ACC112 (cell line): ENCODE measurements around the gene YTHDF1.

ENCODE experiments used
- H2AFZ ChIP-seq: fragments of 200-600 bp; sonication (generic); one replicate; pipeline ENCODE4 v1.6.0; 2017; ENCODE audit warnings: antibody characterized with exemption, low read length; ENCODE audit not compliant: unreplicated experiment
- H3K27ac ChIP-seq: fragments of 200-600 bp; sonication (generic); 2 replicates; pipeline ENCODE4 v1.5.1; 2014; ENCODE audit warnings: low read depth, mild to moderate bottlenecking, antibody characterized with exemption, low read length, moderate library complexity
- H3K27me3 ChIP-seq: fragments of 200-600 bp; sonication (generic); 2 replicates; pipeline ENCODE4 v1.6.1; 2014; ENCODE audit warnings: mild to moderate bottlenecking, antibody characterized with exemption, low read length, moderate library complexity, mixed read lengths; ENCODE audit not compliant: insufficient read depth
- H3K36me3 ChIP-seq: fragments of 200-600 bp; sonication (generic); 2 replicates; pipeline ENCODE4 v1.6.1; 2016; ENCODE audit warnings: mild to moderate bottlenecking, antibody characterized with exemption, low read length, moderate library complexity, mixed read lengths; ENCODE audit not compliant: insufficient read depth
- H3K4me1 ChIP-seq: fragments of 200-600 bp; sonication (generic); one replicate; pipeline ENCODE4 v1.6.1; 2016; ENCODE audit warnings: low read length, mixed read lengths; ENCODE audit not compliant: insufficient read depth, unreplicated experiment, control insufficient read depth
- H3K4me3 ChIP-seq: fragments of 200-600 bp; sonication (generic); 2 replicates; pipeline ENCODE4 v1.5.1; 2014; ENCODE audit warnings: mild to moderate bottlenecking, low read depth, low read length
- H3K79me2 ChIP-seq: fragments of 200-600 bp; sonication (generic); one replicate; pipeline ENCODE4 v1.6.0; 2016; ENCODE audit warnings: low read length; ENCODE audit not compliant: control insufficient read depth, unreplicated experiment, insufficient read depth

YTHDF1 gene

DNA sequence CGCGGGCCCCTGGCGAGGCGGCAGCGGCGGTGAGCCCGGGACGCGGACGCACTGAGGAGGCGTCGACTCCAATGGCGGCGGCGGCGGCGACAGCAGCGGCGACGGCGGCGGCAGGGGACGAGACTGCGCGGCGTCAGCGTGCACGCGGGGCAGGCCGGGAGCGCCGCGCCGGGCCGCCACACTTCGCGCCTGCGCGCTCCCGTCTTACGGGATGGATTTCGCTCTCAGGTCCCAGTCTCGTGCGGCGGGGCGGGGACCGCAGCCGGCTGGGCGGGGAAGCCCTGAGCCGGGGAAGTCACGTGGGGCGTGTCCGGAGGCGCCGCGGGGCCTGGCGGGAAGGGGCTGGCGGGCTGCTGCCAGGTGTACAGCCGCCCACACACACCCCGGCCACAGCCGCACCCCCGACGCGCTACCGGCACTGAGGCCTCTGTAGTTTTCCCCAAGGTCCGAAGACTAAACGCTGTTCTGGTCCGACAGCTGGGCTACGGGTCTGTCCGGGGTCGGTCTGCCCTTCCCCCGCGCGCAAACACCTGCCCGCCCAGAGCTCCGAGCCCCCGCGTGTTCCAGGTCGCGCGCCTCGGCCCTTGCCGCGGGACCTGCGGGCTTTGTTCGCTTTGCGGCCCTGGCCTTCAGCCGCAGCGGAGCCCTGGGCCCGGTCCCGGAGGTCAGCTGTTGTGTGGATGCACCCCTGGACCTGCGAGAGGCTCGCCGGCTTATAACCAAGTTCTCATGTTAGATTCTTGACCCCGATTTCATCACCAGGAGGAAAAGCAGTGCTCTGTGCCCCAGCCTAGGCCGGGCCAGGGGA, at the start of gene YTHDF1:
TSS of gene YTHDF1 (minus strand) at position 91 of the 808 bp plus-strand sequence. CDS start 239 bp downstream, outside the sequence.
- Histone ChIP-seq H3K4me1 (peaks cover 22% of the 10 kb centered on the region), H3K27me3 (no peaks in the 10 kb centered on the region), H3K4me3 (peak within 1 kb of the TSS; percentile 84), H3K79me2 (peaks cover 46% of the 10 kb centered on the region), H2AFZ (peak within 1 kb of the TSS; percentile 76), H3K36me3 (peaks cover 11% of the 10 kb centered on the region), H3K27ac (peak within 1 kb of the TSS; percentile 13; the same call in 1 of the 2 replicates)

- no peaks in the 10 kb centered on the region for H3K79me2 ChIP-seq
- no peak overlapping the region for H2AFZ ChIP-seq
- H3K27me3 ChIP-seq: peaks cover 18% of the 10 kb centered on the region
- no peak overlapping the region for H3K27ac ChIP-seq
- no peaks in the 10 kb centered on the region for H3K36me3 ChIP-seq
- no peak overlapping the region for H3K4me3 ChIP-seq
- H3K4me1 ChIP-seq: no peaks in the 10 kb centered on the region
Measured at GRCh38 chr20:63264519-63264918, 48.6 kb upstream of the YTHDF1 start.

DNA sequence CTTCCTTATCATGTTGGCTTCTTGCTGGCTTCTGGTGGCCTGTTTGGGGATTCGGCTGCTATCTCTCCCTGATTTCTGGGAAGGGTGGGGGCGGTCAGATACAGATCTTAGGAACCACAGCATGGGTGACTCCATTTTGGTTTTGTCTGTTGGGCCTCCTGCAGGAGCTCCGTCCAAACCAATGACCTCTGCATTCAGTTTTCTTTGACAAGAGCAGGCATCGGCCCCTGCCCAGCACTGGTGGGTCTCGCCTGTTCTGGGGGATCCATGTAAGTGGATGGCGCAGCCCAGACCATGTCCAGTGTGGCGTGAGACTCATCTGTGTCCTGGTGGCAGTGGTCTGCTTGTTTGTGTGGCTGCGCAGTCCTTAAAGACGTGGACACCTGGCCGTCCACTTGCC, 48.1 kb upstream of the YTHDF1 start:
- H3K4me3 ChIP-seq: no peak overlapping the region
- H3K4me1 ChIP-seq: no peaks in the 10 kb centered on the region
- no peaks in the 10 kb centered on the region for H3K36me3 ChIP-seq
- H2AFZ ChIP-seq: no peak overlapping the region
- peaks cover 18% of the 10 kb centered on the region for H3K27me3 ChIP-seq
- no peak overlapping the region for H3K27ac ChIP-seq
- H3K79me2 ChIP-seq: no peaks in the 10 kb centered on the region

DNA sequence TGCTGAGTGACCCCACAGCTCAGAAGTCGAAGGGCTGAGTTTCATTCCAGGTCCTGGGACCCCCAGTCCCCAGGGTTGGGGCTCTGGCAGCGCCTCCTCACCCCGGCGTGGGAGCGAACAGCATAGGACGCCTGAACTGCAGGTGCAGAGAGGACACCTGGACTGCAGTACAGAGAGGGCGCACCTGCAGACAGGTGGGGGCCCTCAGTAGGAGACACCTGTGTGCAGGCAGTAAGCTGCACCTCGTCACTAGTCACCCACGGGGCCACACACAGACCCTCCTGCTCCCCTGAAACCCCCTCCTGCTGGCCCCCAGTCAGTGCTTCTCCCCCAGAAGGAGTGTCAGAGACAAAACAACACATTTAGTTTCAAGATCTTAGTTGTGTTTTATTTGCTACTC, 46.9 kb upstream of the YTHDF1 start:
- Histone ChIP-seq H2AFZ (no peak overlapping the region), H3K4me1 (no peaks in the 10 kb centered on the region), H3K27me3 (peaks cover 18% of the 10 kb centered on the region), H3K4me3 (no peak overlapping the region), H3K27ac (no peak overlapping the region), H3K79me2 (no peaks in the 10 kb centered on the region), H3K36me3 (no peaks in the 10 kb centered on the region)

GRCh38 chr20:63261795-63262528, 46.0 kb upstream of the YTHDF1 start:
- Histone ChIP-seq H3K79me2 (no peaks in the 10 kb centered on the region), H3K27me3 (peaks cover 18% of the 10 kb centered on the region), H2AFZ (no peak overlapping the region), H3K4me1 (no peaks in the 10 kb centered on the region), H3K27ac (no peak overlapping the region), H3K4me3 (no peak overlapping the region), H3K36me3 (no peaks in the 10 kb centered on the region)

DNA sequence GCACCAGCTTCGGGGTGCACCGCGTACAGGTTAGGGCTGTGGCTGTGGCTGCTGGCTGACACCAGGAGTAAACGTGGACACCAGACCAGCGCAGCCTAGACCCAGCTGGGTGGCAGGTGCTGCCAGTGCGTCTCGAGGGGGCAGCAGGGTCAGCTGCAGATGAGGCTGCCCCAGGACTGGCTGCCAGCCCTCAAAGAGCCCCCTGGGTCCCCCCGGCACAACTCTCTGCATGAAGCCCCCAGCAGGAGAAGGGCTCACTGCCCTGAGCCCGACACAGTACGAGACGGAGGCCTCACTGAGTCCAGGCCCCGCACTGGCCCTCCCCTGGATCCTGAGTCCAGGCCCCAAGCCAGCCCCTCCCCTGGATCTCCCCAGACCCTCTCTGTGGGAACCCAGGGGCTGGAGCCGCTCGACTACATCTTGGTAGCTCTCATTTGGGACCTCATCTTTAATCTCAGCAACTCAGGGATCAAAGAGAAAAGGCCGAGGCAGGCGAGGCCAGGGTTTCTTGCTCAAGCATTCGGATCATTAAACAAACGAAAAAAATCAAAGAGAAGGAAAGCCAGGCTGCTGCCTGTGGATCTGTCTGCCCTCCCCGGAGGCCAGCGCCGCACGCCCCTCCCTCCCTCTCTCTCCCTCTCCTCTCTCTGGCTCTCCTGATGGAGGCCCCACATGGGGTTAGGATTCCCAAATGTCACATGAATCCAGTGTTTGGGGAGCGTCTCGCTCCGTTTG, 45.3 kb upstream of the YTHDF1 start:
- H3K4me3 ChIP-seq: no peak overlapping the region

DNA sequence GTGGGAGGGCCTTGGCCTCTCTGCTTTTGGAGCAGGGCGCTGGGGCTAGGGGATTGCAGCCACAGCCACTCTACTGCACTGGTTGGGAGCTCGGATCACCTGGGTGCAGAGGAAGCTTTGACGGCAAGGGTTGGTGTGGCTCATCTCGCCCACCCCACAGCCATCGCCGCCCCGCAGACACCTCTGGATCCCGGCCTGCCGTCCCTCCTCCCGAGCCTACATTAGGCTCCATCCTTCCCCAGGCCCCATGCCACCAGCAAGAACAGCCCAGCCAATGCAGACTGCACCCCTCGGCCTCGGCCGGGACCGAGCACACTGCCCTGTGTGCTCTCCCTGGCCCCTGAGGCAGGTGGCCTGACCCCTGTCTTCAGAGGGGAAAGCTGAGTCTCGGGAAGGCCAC, 44.6 kb upstream of the YTHDF1 start:
- no peaks in the 10 kb centered on the region for H3K36me3 ChIP-seq
- no peak overlapping the region for H3K27ac ChIP-seq
- H2AFZ ChIP-seq: no peak overlapping the region
- peaks cover 20% of the 10 kb centered on the region for H3K27me3 ChIP-seq
- H3K4me3 ChIP-seq: no peak overlapping the region
- H3K79me2 ChIP-seq: no peaks in the 10 kb centered on the region
- H3K4me1 ChIP-seq: no peaks in the 10 kb centered on the region

More for the DNA sequence above, 45.3 kb upstream of the YTHDF1 start:
- no peaks in the 10 kb centered on the region for H3K79me2 ChIP-seq
- peaks cover 20% of the 10 kb centered on the region for H3K27me3 ChIP-seq
- H3K4me1 ChIP-seq: no peaks in the 10 kb centered on the region
- H2AFZ ChIP-seq: no peak overlapping the region
- no peaks in the 10 kb centered on the region for H3K36me3 ChIP-seq
- no peak overlapping the region for H3K27ac ChIP-seq

DNA sequence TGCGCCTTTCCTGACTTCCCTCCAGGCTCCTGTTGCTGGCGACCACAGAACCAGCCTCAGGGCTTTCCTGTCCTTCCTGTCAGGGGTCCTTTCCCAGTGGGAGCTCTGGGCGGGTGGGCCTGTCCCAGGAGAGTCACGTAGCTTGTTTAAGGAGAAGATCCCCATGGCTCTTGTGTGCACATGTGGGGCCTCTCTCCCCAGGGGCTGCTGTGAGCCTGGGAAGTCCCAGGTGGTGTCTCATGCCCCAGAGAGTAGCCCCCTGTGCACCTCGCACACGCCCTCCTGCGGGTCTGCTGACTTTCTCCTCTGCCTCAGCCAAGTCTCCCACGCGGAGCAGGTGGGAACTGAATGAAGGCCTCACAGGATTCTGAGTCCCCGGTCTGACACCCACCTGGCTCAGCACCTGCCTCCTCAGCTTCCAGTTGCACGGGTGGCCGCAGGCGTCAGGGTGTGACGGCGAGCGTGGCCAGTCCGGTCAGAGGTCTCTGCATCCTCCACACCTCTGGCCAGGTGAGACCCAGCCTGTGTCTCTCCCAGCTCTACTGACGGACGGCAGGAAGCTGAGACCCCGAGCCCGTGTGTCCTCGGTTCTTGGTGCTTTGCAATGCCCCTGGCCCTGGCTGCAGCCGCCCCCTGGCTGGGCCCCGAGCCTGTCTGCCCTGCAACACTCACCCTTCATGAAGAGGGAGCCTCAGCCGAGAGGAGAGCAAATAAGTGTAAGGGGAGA, 44.0 kb upstream of the YTHDF1 start:
- Histone ChIP-seq H2AFZ (no peak overlapping the region), H3K4me3 (no peak overlapping the region), H3K4me1 (no peaks in the 10 kb centered on the region), H3K27me3 (peaks cover 26% of the 10 kb centered on the region), H3K79me2 (no peaks in the 10 kb centered on the region), H3K36me3 (no peaks in the 10 kb centered on the region), H3K27ac (no peak overlapping the region)

DNA sequence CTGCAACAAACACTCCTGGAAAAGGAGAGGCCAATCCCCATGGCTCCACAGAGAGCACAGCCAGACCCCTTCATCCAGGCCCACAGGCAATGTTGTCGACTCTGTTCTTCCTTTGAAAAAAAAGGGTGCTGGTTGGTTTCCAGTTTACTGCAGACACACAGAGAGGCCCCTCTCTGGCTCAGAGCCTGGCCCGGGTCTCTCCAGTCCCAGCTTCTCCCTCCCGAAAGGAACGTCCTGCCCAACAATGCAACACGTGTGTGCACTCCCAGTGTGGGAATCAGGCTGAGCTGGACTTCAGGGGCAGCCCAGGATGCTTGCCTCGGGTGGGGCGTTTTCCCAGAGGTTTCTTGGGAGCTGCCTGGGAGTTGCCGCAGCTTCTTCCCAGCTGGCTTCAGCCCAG, 42.9 kb upstream of the YTHDF1 start:
- Histone ChIP-seq H3K4me1 (no peaks in the 10 kb centered on the region), H3K4me3 (no peak overlapping the region), H3K27me3 (peaks cover 33% of the 10 kb centered on the region), H3K79me2 (no peaks in the 10 kb centered on the region), H3K36me3 (no peaks in the 10 kb centered on the region), H3K27ac (no peak overlapping the region), H2AFZ (no peak overlapping the region)

- no peak overlapping the region for H3K4me3 ChIP-seq
- no peak overlapping the region for H3K27ac ChIP-seq
- no peaks in the 10 kb centered on the region for H3K79me2 ChIP-seq
- no peaks in the 10 kb centered on the region for H3K36me3 ChIP-seq
- no peak overlapping the region for H2AFZ ChIP-seq
- H3K27me3 ChIP-seq: peaks cover 43% of the 10 kb centered on the region
- no peaks in the 10 kb centered on the region for H3K4me1 ChIP-seq
Measured at GRCh38 chr20:63257629-63258028, 41.7 kb upstream of the YTHDF1 start.
